ENCODE results near the gene LRFN4. TPM values are rescaled to one million over a fixed set of nuclear protein-coding genes. Genes with fewer than 3 reads are reported as not detected.

The LRFN4 gene
- total and polyA plus RNA-seq, 2 of the 13 experiments (the other 11 are each of a cell fraction or from before 2014, with no cell fraction given), result 1.3 to 6.8 TPM

DNA sequence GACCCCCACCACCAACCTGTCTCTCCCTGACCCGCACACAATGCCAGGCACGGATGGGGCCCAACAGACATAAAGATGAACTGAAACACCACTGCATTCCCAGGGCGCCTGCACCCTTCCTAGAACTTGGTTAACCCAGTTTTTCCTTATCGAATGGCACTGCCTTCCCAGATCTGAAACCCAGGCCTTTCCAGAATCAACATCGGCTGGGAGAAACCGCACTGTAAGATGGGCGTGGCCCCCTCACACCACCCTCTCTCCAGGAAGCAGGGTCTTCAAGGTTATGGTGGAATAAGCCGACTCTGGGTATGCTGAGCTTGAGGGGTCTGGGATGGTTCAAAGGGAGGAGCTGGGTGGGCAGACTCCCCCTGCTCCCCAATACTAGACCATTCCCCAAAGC lies 23.1 kb downstream of the LRFN4 start:
- FAIRE-seq, result no peak
- H3K79me2 ChIP-seq (ENCODE audit: insufficient read depth, low read length), result peaks cover 36% of the 10 kb centered on the region
- DNase-seq (ENCODE audit: low spot score), result no peak
- ATAC-seq, result no peak
- in situ Hi-C loops (cut with HindIII; ENCODE audit: extremely low pct_ligation_motif_present, low pct_unique_long_range_greater_than_20kb) (no loop called here), intact Hi-C loops (cut with micrococcal nuclease; ENCODE audit: unreplicated experiment) (no loop called here)
- H2AFZ ChIP-seq (ENCODE audit: low read length), result no peak overlapping the region
- 96% methylated on average over 8 of the region's 8 CpGs for WGBS (ENCODE audit: low lambda C conversion rate)
- H3K9me3 ChIP-seq (ENCODE audit: low read length), result no peaks in the 10 kb centered on the region
- peaks cover 0 to 3% of the 10 kb centered on the region in 2 experiments; a peak in 3 of 5 replicates for H3K36me3 ChIP-seq (replicated peaks in 1 of 2; ENCODE audit: control insufficient read depth in 1 of 2, insufficient read depth in 2 of 2, low read length in 2 of 2)
- H3K4me3 ChIP-seq (replicated peaks in 1 of 3; ENCODE audit: insufficient read depth in 1 of 3, low read depth in 2 of 3, low read length in 3 of 3), result no peak overlapping the region
- POLR2A ChIA-PET, result no interaction called here
- no peak overlapping the region for H3K27ac ChIP-seq (ENCODE audit: extremely low read length, insufficient read depth, low read length)
- no peaks in the 10 kb centered on the region for H3K27me3 ChIP-seq (ENCODE audit: control insufficient read depth in 1 of 2, insufficient read depth in 2 of 2, low read length in 2 of 2)
- no TSS peak for BruUV-seq (replicated peaks)
- peaks cover 26% of the 10 kb centered on the region for H4K20me1 ChIP-seq (ENCODE audit: insufficient read depth, low read length)
- H3K4me2 ChIP-seq (ENCODE audit: low read depth, low read length), result no peak overlapping the region
- TF ChIP-seq NCOA2 (CRISPR knock-in tag; IDR thresholded peaks at IDR 0.05), result no peak
- TF ChIP-seq, protein P1, sequence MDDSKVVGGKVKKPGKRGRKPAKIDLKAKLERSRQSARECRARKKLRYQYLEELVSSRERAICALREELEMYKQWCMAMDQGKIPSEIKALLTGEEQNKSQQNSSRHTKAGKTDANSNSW (CRISPR knock-in tag; IDR thresholded peaks at IDR 0.05; ENCODE audit: borderline replicate concordance), result no peak
- CTCF ChIA-PET (ENCODE audit: low intra/inter-chr PET ratio, low total read pairs), result no interaction called here
- H3K4me1 ChIP-seq (ENCODE audit: insufficient read depth, low read length), result peaks cover 36% of the 10 kb centered on the region
- no peak overlapping the region for H3K9ac ChIP-seq (ENCODE audit: insufficient read depth, low read depth, low read length)

DNA sequence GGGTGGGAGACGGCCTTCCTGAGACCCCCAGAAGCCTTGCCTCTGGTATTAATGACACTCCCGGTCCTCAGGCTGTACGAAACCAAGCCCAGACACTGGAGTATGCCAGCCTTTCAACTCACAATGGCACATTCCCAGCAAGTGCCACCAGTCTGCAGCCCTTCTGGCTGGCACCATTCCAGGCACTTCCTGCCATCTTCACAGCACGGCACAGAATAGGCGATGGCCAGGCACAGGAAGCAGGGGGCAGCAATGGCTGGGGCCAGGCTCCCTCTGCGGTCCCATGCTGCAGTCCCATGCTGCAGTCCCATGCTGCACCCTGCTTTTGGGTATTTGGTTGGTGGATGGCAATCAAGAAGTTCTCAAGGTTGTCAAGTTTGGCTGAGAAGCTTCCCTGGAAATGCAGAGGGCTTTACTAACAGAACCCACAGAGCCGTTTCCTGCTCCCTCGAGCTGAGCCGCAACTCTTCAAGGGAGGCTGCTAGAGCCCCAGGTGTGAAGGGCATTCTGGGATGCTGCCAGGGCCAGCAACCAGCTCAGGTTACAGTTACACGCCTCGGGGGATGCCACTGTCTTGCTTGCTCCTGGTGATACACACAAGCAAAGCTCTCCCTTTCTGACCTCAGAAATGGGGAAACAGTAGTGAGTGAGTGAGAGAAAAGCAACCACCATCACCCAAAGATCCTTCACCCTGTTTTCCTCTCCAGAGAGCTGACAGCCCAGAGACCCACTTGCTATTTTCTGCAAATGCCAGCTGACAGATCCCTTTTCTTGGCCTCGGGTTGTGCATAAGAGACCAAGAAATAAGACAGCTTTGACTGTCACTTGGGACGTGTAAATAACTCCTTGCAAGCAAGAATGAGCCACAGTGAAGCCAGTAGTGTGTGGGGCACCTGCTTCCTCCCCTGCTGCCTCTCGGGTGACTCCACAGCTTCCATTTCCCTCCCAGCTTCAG lies 23.9 kb downstream of the LRFN4 start:
- FAIRE-seq (no peak), DNase-seq (ENCODE audit: low spot score) (no peak), ATAC-seq (no peak)
- H3K79me2 ChIP-seq (ENCODE audit: insufficient read depth, low read length), result peaks cover 38% of the 10 kb centered on the region
- H2AFZ ChIP-seq (ENCODE audit: low read length), result no peak overlapping the region
- in situ Hi-C loops (cut with HindIII; ENCODE audit: extremely low pct_ligation_motif_present, low pct_unique_long_range_greater_than_20kb) (no loop called here), intact Hi-C loops (cut with micrococcal nuclease; ENCODE audit: unreplicated experiment) (no loop called here)
- H3K4me3 ChIP-seq (replicated peaks in 1 of 3; ENCODE audit: insufficient read depth in 1 of 3, low read depth in 2 of 3, low read length in 3 of 3), result no peak overlapping the region
- no peak overlapping the region for H3K4me2 ChIP-seq (ENCODE audit: low read depth, low read length)
- H3K27me3 ChIP-seq (ENCODE audit: control insufficient read depth in 1 of 2, insufficient read depth in 2 of 2, low read length in 2 of 2), result no peaks in the 10 kb centered on the region
- peaks cover 0 to 3% of the 10 kb centered on the region in 2 experiments; a peak in 3 of 5 replicates for H3K36me3 ChIP-seq (replicated peaks in 1 of 2; ENCODE audit: control insufficient read depth in 1 of 2, insufficient read depth in 2 of 2, low read length in 2 of 2)
- peaks cover 30% of the 10 kb centered on the region for H4K20me1 ChIP-seq (ENCODE audit: insufficient read depth, low read length)
- H3K4me1 ChIP-seq (ENCODE audit: insufficient read depth, low read length), result peaks cover 43% of the 10 kb centered on the region
- no peaks in the 10 kb centered on the region for H3K9me3 ChIP-seq (ENCODE audit: low read length)
- H3K9ac ChIP-seq (ENCODE audit: insufficient read depth, low read depth, low read length), result no peak overlapping the region
- ChIA-PET POLR2A (interaction anchor here (3.6 kb wide), 1 partner anchor 22 kb away, joined by 12 read pairs; no protein-coding TSS in a partner anchor), CTCF (ENCODE audit: low intra/inter-chr PET ratio, low total read pairs) (no interaction called here)
- 92% methylated on average over 9 of the region's 14 CpGs for WGBS (ENCODE audit: low lambda C conversion rate)
- no peak overlapping the region for H3K27ac ChIP-seq (ENCODE audit: extremely low read length, insufficient read depth, low read length)
- no TSS peak for BruUV-seq (replicated peaks)
- no peak for TF ChIP-seq HOXA5 (CRISPR knock-in tag; IDR thresholded peaks at IDR 0.05)
- TF ChIP-seq MAFK (conservative IDR thresholded peaks at IDR 0.05 in 1 of 2, IDR thresholded peaks at IDR 0.05 in 1 of 2; ENCODE audit: low read length in 2 of 2), result no peak
- no peak for TF ChIP-seq PTBP1 (IDR thresholded peaks at IDR 0.05; ENCODE audit: low read depth, low read length, poor library complexity, severe bottlenecking)
- no peak for TF ChIP-seq FOXK1 (CRISPR knock-in tag; IDR thresholded peaks at IDR 0.05; ENCODE audit: borderline replicate concordance, low read depth)
- TF ChIP-seq ZNF441 (CRISPR knock-in tag; IDR thresholded peaks at IDR 0.05; ENCODE audit: borderline replicate concordance), result no peak
- TF ChIP-seq GABPB1 (CRISPR knock-in tag; IDR thresholded peaks at IDR 0.05), result no peak
- no peak for TF ChIP-seq ZNF724P (CRISPR knock-in tag; IDR thresholded peaks at IDR 0.05; ENCODE audit: borderline replicate concordance)
- TF ChIP-seq MTF2 (CRISPR knock-in tag; IDR thresholded peaks at IDR 0.05; ENCODE audit: borderline replicate concordance), result no peak
- TF ChIP-seq, protein P2, sequence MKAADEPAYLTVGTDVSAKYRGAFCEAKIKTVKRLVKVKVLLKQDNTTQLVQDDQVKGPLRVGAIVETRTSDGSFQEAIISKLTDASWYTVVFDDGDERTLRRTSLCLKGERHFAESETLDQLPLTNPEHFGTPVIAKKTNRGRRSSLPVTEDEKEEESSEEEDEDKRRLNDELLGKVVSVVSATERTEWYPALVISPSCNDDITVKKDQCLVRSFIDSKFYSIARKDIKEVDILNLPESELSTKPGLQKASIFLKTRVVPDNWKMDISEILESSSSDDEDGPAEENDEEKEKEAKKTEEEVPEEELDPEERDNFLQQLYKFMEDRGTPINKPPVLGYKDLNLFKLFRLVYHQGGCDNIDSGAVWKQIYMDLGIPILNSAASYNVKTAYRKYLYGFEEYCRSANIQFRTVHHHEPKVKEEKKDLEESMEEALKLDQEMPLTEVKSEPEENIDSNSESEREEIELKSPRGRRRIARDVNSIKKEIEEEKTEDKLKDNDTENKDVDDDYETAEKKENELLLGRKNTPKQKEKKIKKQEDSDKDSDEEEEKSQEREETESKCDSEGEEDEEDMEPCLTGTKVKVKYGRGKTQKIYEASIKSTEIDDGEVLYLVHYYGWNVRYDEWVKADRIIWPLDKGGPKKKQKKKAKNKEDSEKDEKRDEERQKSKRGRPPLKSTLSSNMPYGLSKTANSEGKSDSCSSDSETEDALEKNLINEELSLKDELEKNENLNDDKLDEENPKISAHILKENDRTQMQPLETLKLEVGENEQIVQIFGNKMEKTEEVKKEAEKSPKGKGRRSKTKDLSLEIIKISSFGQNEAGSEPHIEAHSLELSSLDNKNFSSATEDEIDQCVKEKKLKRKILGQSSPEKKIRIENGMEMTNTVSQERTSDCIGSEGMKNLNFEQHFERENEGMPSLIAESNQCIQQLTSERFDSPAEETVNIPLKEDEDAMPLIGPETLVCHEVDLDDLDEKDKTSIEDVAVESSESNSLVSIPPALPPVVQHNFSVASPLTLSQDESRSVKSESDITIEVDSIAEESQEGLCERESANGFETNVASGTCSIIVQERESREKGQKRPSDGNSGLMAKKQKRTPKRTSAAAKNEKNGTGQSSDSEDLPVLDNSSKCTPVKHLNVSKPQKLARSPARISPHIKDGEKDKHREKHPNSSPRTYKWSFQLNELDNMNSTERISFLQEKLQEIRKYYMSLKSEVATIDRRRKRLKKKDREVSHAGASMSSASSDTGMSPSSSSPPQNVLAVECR (CRISPR knock-in tag; IDR thresholded peaks at IDR 0.05; ENCODE audit: borderline replicate concordance), result no peak
- TF ChIP-seq, protein P3, sequence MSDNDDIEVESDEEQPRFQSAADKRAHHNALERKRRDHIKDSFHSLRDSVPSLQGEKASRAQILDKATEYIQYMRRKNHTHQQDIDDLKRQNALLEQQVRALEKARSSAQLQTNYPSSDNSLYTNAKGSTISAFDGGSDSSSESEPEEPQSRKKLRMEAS (IDR thresholded peaks at IDR 0.05), result no peak
- TF ChIP-seq CBFB (CRISPR knock-in tag; IDR thresholded peaks at IDR 0.05), result no peak
